ENCODE data around the gene S100A7A.
"Not testable (repeated sequence)": the region's sequence is repeated elsewhere in the genome, so short reads cannot be mapped to it uniquely, and the experiment has no call there.

Gene S100A7A

GRCh38 chr1:153395136-153395685, 21.1 kb upstream of the S100A7A start:
- DNase-seq (ENCODE audit: low spot score) = no peak

DNA sequence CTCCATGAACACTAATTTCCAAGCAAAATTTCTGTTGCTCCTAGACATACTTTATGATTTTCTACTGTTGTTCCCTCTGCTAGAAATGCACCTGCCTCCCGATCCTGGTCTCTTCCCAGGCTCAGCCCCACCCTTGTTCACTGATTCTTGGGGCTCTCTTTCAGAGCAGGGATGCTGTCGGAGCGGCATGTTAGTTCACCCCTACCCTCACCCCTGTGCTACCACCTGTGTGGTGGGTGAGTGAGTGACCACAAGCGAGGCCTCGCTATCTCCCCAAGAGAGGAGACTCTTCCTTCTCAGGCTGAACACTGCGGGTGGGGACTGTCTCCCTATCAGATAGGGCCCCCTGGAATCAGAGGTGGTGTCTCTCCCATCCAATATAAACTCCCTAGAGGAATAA, 20.5 kb upstream of the S100A7A start:
- DNase-seq (ENCODE audit: low spot score) = no peak

GRCh38 chr1:153396461-153396860, 19.9 kb upstream of the S100A7A start:
- DNase-seq (ENCODE audit: low spot score) = no peak

GRCh38 chr1:153397051-153397923, 19.0 kb upstream of the S100A7A start:
- DNase-seq (ENCODE audit: low spot score) = no peak

DNA sequence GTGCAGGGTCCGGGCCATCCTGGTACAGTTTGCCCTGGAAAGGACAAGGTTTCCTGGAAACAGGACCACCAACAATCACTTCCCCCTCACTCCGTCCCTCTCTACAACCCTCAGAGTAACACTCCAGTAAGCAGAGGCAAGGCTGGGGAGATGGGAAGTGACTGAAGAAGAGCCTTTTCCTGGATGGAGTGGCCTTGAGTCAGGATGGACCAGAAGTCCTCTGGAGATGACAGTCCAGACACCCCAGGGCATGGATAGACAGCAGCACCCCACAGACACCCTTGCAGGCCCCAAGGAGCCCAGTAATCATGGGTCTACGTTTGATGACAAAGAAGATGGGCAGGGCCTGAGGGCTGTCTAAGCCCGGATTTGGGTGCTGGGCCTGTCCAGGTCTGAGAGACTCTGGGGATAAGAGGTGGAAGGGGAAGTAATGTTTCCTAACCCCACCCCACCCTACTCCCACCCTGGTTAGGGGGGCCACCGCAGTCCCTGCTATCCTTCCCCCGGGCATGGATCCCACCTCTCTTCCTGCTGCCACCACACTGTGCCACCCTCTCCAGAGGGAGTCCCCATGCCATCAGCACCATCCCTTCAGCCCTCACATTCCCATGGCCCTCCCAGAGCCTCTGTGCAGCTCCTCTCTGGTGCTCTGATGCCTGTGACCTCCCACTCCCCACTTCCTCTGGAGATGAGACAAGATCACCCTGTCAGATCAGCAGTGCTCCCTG, 18.2 kb upstream of the S100A7A start:
- no peak for DNase-seq (ENCODE audit: low spot score)

DNA sequence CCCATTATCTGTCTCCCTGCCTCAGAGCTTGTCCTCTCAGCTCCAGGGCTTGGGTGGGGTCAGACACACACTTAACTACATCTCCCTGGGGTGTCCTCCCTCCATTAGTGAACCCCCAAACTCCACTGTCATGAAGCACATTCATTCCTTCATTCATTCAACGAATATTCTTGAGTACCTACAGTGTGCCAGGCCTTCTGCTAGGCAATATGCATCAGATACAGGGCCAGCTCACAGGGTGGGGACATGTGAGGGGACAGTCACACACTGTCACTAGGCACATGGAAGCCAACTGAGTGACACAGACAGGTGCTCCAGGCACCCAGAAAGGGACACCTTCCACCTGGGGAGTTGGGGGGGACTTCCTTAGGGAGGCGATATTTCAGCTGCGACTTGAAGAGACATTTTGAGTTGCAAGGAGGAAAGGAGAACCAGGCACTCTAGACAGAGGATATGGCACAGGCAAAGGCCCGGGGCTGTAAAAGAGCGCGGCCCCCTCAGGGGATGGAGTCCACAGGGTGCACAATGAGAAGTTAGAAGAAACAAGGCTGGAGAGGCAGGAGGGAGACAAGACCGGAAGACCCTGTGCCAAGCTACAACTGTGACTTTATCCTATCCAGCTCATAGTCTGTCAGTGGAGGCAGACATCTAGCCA, 16.8 kb upstream of the S100A7A start:
- DNase-seq (ENCODE audit: low spot score) = no peak

GRCh38 chr1:153400244-153400643, 16.1 kb upstream of the S100A7A start:
- DNase-seq (ENCODE audit: low spot score) = no peak

GRCh38 chr1:153401461-153401860, 14.9 kb upstream of the S100A7A start:
- no peak for DNase-seq (ENCODE audit: low spot score)

- no peak for DNase-seq (ENCODE audit: low spot score)
Measured at GRCh38 chr1:153402226-153402625, 14.1 kb upstream of the S100A7A start.

- DNase-seq (ENCODE audit: low spot score) = no peak
Measured at GRCh38 chr1:153403421-153404085, 12.8 kb upstream of the S100A7A start.

DNA sequence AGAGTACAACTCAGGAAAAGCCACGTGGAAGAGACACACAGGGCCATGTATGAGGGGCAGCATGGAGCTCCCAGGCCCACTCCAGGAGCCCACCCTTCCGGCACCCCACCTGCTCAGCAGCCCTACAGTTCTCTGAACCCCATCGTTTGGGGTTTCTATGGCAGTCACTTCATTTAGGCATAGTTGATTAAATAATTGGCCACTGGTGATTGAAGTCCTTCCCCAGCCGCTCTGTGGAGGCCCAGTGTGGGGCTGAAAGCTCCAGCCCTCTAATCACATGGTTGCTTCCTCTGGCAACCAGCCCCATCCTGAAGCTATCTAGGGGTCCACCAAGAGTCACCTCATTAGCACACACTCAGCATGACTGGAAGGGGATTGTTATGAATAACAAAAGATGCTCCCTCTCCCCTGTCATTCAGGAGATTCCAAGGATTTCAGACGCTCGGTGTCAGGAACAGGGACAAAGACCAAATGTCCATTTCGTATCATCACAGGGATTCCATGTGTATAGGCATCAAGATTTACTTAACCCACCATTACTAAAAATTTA, 12.2 kb upstream of the S100A7A start:
- no peak for DNase-seq (ENCODE audit: low spot score)

- no peak for DNase-seq (ENCODE audit: low spot score)
Measured at GRCh38 chr1:153404768-153405167, 11.6 kb upstream of the S100A7A start.

- DNase-seq (ENCODE audit: low spot score) = not testable (repeated sequence)
Measured at GRCh38 chr1:153405825-153406599, 10.3 kb upstream of the S100A7A start.

DNA sequence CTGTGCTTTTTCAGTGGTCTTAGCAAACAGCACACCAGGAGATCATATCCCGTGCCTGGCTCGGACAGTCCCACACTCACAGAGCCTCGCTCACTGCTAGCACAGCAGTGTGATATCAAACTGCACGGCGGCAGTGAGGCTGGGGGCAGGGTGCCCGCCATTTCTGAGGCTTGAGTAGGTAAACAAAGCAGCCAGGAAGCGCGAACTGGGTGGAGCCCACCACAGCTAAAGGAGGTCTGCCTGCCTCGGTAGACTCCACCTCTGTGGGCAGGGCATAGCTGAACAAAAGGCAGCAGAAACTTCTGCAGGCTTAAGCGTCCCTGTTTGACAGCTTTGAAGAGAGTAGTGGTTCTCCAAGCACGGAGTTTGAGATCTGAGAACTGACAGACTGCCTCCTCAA, 9.0 kb upstream of the S100A7A start:
- not testable (repeated sequence) for DNase-seq (ENCODE audit: low spot score)

GRCh38 chr1:153413961-153414360, 2.4 kb upstream of the S100A7A start:
- not testable (repeated sequence) for DNase-seq (ENCODE audit: low spot score)

GRCh38 chr1:153417136-153417888, 992 bp downstream of the S100A7A start:
- DNase-seq (ENCODE audit: low spot score) = no peak

DNA sequence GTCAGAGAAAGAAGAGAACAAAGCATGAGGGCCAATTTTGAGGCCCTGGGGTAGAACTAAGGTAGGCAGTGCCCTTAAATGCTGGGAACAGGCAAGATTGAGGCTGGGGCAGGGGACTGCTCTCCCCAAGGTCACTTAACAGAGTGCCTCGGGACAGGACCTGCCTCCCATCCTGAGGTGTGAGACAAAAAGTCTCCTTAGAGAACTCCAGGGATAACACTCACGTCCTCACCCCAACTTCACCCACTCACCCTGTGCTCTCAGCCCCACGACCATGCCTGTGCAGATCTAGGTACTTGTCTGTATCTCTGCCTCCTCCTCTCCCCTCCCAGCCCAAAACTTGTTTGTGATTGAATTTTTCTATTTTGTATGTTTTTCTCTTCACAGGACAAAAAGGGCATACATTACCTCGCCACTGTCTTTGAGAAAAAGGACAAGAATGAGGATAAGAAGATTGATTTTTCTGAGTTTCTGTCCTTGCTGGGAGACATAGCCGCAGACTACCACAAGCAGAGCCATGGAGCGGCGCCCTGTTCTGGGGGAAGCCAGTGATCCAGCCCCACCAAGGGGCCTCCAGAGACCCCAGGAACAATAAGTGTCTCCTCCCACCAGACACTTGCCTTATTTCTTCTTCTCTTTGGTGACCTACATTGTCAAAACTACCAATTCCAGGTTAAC, 2.6 kb downstream of the S100A7A start:
- DNase-seq (ENCODE audit: low spot score) = not testable (repeated sequence)

DNA sequence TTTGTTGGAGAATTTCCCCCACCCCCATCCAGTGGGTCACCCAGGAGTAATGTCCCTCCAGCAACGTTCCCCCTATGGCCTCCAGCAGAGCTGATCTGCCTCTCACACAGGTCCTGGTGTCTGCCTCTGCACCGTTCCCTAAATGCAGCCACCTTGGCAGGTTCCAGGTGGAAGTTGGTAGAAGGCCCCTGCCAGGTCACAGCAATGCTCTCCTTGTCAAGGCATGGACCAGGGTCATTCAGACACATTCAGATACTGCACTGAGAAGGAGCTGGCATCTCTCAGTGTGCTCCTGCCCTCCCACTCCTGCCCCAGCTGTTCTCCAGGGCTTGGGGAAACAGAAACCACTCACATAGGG, 3.1 kb downstream of the S100A7A start:
- DNase-seq (ENCODE audit: low spot score) = not testable (repeated sequence)

- DNase-seq (ENCODE audit: low spot score) = no peak
Measured at GRCh38 chr1:153420306-153420705, 4.0 kb downstream of the S100A7A start.
